ENCODE results near the gene S100A14. TPM values are rescaled to one million over a fixed set of nuclear protein-coding genes. Genes with fewer than 3 reads are reported as not detected.
"Not testable (repeated sequence)": the region's sequence is repeated elsewhere in the genome, so short reads cannot be mapped to it uniquely, and the experiment has no call there.

The S100A14 gene
- total RNA-seq, 4 donors from 2014 or later = 112 to 175 (median 132) TPM

- no peaks in the 10 kb centered on the region for H3K27me3 ChIP-seq
- H3K9me3 ChIP-seq = no peaks in the 10 kb centered on the region
- H3K36me3 ChIP-seq = no peaks in the 10 kb centered on the region
- no peak overlapping the region for H3K4me3 ChIP-seq (replicated peaks in 1 of 3)
- intact Hi-C loops (cut with DNase I) = loop anchor here (5.0 to 10.0 kb wide), 2 partner anchors 33 to 86 kb away; partner anchors contain the start of gene S100A16
- H3K27ac ChIP-seq = no peak overlapping the region
- H3K4me1 ChIP-seq = no peaks in the 10 kb centered on the region
- TF ChIP-seq POLR2A (IDR thresholded peaks at IDR 0.05) (no peak), CTCF (IDR thresholded peaks at IDR 0.05) (no peak)
- WGBS, 2 donors = 83% methylated on average over 3 of the region's 3 CpGs
- DNase-seq = no peak
These were observed 37.2 kb downstream of the S100A14 start for GRCh38 chr1:153578936-153579335.

- Histone ChIP-seq H3K27me3 (no peaks in the 10 kb centered on the region), H3K36me3 (no peaks in the 10 kb centered on the region), H3K4me1 (no peaks in the 10 kb centered on the region), H3K9me3 (no peaks in the 10 kb centered on the region), H3K4me3 (replicated peaks in 1 of 3) (no peak overlapping the region), H3K27ac (no peak overlapping the region)
- intact Hi-C loops (cut with DNase I) = loop anchor here (5.0 to 10.0 kb wide), 2 partner anchors 34 to 86 kb away; partner anchors contain the start of gene S100A16
- DNase-seq = no peak
- TF ChIP-seq POLR2A (IDR thresholded peaks at IDR 0.05) (no peak), CTCF (IDR thresholded peaks at IDR 0.05) (no peak)
These were observed 37.6 kb downstream of the S100A14 start for GRCh38 chr1:153578490-153578889.

- 70% methylated on average over 9 of the region's 9 CpGs for WGBS, 2 donors
- TF ChIP-seq CTCF (IDR thresholded peaks at IDR 0.05) (no peak), POLR2A (IDR thresholded peaks at IDR 0.05) (no peak)
- intact Hi-C loops (cut with DNase I) = loop anchor here (5.0 to 10.0 kb wide), 2 partner anchors 35 to 87 kb away; partner anchors contain the start of gene S100A16
These were observed 38.5 kb downstream of the S100A14 start for GRCh38 chr1:153577624-153578051.

GRCh38 chr1:153577138-153577537, 39.0 kb downstream of the S100A14 start:
- intact Hi-C loops (cut with DNase I) = loop anchor here (5.0 to 10.0 kb wide), 2 partner anchors 35 to 88 kb away; partner anchors contain the start of gene S100A16
- Histone ChIP-seq H3K4me1 (peaks cover 4 to 7% of the 10 kb centered on the region in 2 donors), H3K36me3 (no peaks in the 10 kb centered on the region), H3K9me3 (no peaks in the 10 kb centered on the region), H3K27ac (no peak overlapping the region), H3K4me3 (replicated peaks in 1 of 3) (no peak overlapping the region), H3K27me3 (no peaks in the 10 kb centered on the region)
- WGBS, 2 donors = 72 to 74% methylated on average over 4 of the region's 4 CpGs
- TF ChIP-seq CTCF (IDR thresholded peaks at IDR 0.05) = no peak
- no peak for TF ChIP-seq POLR2A (IDR thresholded peaks at IDR 0.05)
- no peak for DNase-seq

More at GRCh38 chr1:153577624-153578051, 38.5 kb downstream of the S100A14 start:
- Histone ChIP-seq H3K4me3 (replicated peaks in 1 of 3) (no peak overlapping the region), H3K36me3 (no peaks in the 10 kb centered on the region), H3K27me3 (no peaks in the 10 kb centered on the region), H3K9me3 (no peaks in the 10 kb centered on the region), H3K4me1 (peaks cover 4 to 6% of the 10 kb centered on the region in 2 donors), H3K27ac (no peak overlapping the region)
- DNase-seq = no peak

- H3K4me3 ChIP-seq (replicated peaks in 1 of 3); H3K4me1 ChIP-seq; DNase-seq; H3K9me3 ChIP-seq; H3K36me3 ChIP-seq; H3K27me3 ChIP-seq; H3K27ac ChIP-seq: not testable (repeated sequence)
- WGBS, 2 donors = 83 to 91% methylated on average over 10 of the region's 10 CpGs
- intact Hi-C loops (cut with DNase I) = loop anchor here (5.0 to 10.0 kb wide), 2 partner anchors 37 to 89 kb away; partner anchors contain the start of gene S100A16
These were observed 40.6 kb downstream of the S100A14 start for GRCh38 chr1:153575497-153575896.

GRCh38 chr1:153575081-153575491, 41.0 kb downstream of the S100A14 start:
- intact Hi-C loops (cut with DNase I) = loop anchor here (5.0 to 10.0 kb wide), 2 partner anchors 37 to 90 kb away; partner anchors contain the start of gene S100A16
- DNase-seq; H3K36me3 ChIP-seq; H3K9me3 ChIP-seq; H3K4me3 ChIP-seq (replicated peaks in 1 of 3); H3K4me1 ChIP-seq; H3K27me3 ChIP-seq; H3K27ac ChIP-seq: not testable (repeated sequence)
- WGBS, 2 donors = 92 to 98% methylated on average over 12 to 16 of the region's 35 CpGs
